H1 (cell line): ENCODE results near the gene CNPY3. TPM values are rescaled to one million over a fixed set of nuclear protein-coding genes. Genes with fewer than 3 reads are reported as not detected.

Experiments
- CTCF ChIA-PET: fragments of 300-600 bp; sonication (Branson Sonifier 250); formaldehyde crosslinking; loops from one replicate; lab custom pipeline; 2021; ENCODE audit not compliant: partially characterized antibody; lab: Charles Lee
- POLR2A ChIA-PET: fragments of 300-600 bp; sonication (Branson Sonifier 250); formaldehyde crosslinking; loops from one replicate; lab custom pipeline; 2021; ENCODE audit warnings: inconsistent platforms; ENCODE audit not compliant: partially characterized antibody; lab: Charles Lee
- DNase-seq, 2 experiments: peaks; one replicate each; pipeline versions ENCODE4 v3.0.0 to v3.0.0-alpha.2; 2010 to 2022; ENCODE audit warnings: low spot score in 2 of 2, low read depth in 1 of 2, mixed read lengths in 1 of 2
- FAIRE-seq: peaks from 2 replicates; lab custom pipeline; 2011; peaks lifted over from hg19 to GRCh38; lab: Jason Lieb, UNC
- H2AFZ ChIP-seq: 2 replicates; pipeline ENCODE4 v1.8.1; 2012; ENCODE audit warnings: low read length, inconsistent platforms
- H2AK5ac ChIP-seq: 2 replicates; pipeline ENCODE4 v1.6.1; 2013; ENCODE audit warnings: low read depth, low read length
- H2BK120ac ChIP-seq: replicated peaks from 2 replicates; pipeline ENCODE3; 2013; ENCODE audit warnings: low read depth, low read length, inconsistent platforms
- H2BK12ac ChIP-seq: 2 replicates; pipeline ENCODE4 v1.6.1; 2013; ENCODE audit warnings: low read depth, low read length
- H2BK15ac ChIP-seq: 2 replicates; pipeline ENCODE4 v1.6.1; 2013; ENCODE audit warnings: low read length
- H2BK20ac ChIP-seq: 2 replicates; pipeline ENCODE4 v1.6.1; 2013; ENCODE audit warnings: low read length
- H2BK5ac ChIP-seq: 2 replicates; pipeline ENCODE4 v1.6.1; 2013; ENCODE audit warnings: low read depth, low read length
- H3K14ac ChIP-seq: 2 replicates; pipeline ENCODE4 v1.6.1; 2013; ENCODE audit warnings: inconsistent platforms; ENCODE audit not compliant: insufficient read length
- H3K18ac ChIP-seq: 2 replicates; pipeline ENCODE4 v1.6.1; 2013; ENCODE audit warnings: low read length; ENCODE audit errors: extremely low read depth
- H3K23ac ChIP-seq: 2 replicates; pipeline ENCODE4 v1.6.1; 2013; ENCODE audit warnings: inconsistent platforms; ENCODE audit not compliant: insufficient read length
- H3K23me2 ChIP-seq: 2 replicates; pipeline ENCODE4 v1.6.1; 2013; ENCODE audit warnings: low read depth, low read length
- H3K27ac ChIP-seq: 2 replicates; pipeline ENCODE4 v1.6.1; 2011; ENCODE audit warnings: low read depth, low read length, inconsistent platforms
- H3K27me3 ChIP-seq, 4 experiments: replicated peaks in 1 of 4; 1 replicate in 1 of 4; 2 replicates in 3 of 4; pipeline versions ENCODE4 v1.6.1 to v1.8.1; 2011 to 2013; ENCODE audit warnings: low read length in 3 of 4, mild to moderate bottlenecking in 3 of 4, inconsistent platforms in 2 of 4, mixed read lengths in 2 of 4, moderate library complexity in 1 of 4; ENCODE audit not compliant: control insufficient read depth in 3 of 4, insufficient read depth in 3 of 4; ENCODE audit errors: extremely low read depth in 1 of 4
- H3K36me3 ChIP-seq, 4 experiments: 2 replicates each; pipeline versions ENCODE4 v1.6.1 to v1.8.1; 2011 to 2013; ENCODE audit warnings: mild to moderate bottlenecking in 4 of 4, low read length in 3 of 4, moderate library complexity in 2 of 4, control low read depth in 1 of 4, inconsistent platforms in 1 of 4; ENCODE audit not compliant: insufficient read depth in 4 of 4, control insufficient read depth in 2 of 4
- H3K4ac ChIP-seq: replicated peaks from 2 replicates; pipeline ENCODE3; 2013; ENCODE audit warnings: low read length, low read depth, mixed read lengths, inconsistent platforms; ENCODE audit not compliant: insufficient read length
- H3K4me1 ChIP-seq, 4 experiments: replicated peaks in 1 of 4; 1 replicate in 1 of 4; 2 replicates in 3 of 4; pipeline versions ENCODE4 v1.6.1 to v1.8.1; 2011 to 2013; ENCODE audit warnings: low read length in 3 of 4, inconsistent platforms in 2 of 4, mixed read lengths in 1 of 4; ENCODE audit not compliant: insufficient read depth in 4 of 4, control insufficient read depth in 3 of 4
- H3K4me2 ChIP-seq, 2 experiments: 2 replicates each; pipeline versions ENCODE4 v1.6.1 to v1.8.1; 2011 to 2013; ENCODE audit warnings: low read depth in 2 of 2, low read length in 2 of 2, control low read depth in 1 of 2, inconsistent platforms in 1 of 2, mild to moderate bottlenecking in 1 of 2; ENCODE audit not compliant: insufficient read depth in 1 of 2
- H3K4me3 ChIP-seq, 4 experiments: fragments of 200-600, 300-600 bp in 1 of 4; sonication (generic), shearing (Covaris generic), sonication (Bioruptor Twin) in 1 of 4; 2 replicates each; pipeline versions ENCODE4 v1.5.1 to v1.8.1; 2011 to 2016; ENCODE audit warnings: low read length in 4 of 4, low read depth in 3 of 4, control low read depth in 2 of 4, inconsistent platforms in 2 of 4, mild to moderate bottlenecking in 2 of 4, mixed read lengths in 1 of 4, moderate library complexity in 1 of 4; ENCODE audit not compliant: insufficient read depth in 2 of 4; ENCODE audit errors: extremely low read depth in 1 of 4
- H3K56ac ChIP-seq: replicated peaks from 2 replicates; pipeline ENCODE3; 2013; ENCODE audit warnings: low read depth, mild to moderate bottlenecking, mixed read lengths, low read length, inconsistent platforms; ENCODE audit not compliant: insufficient read length
- H3K79me1 ChIP-seq: 2 replicates; pipeline ENCODE4 v1.6.1; 2013; ENCODE audit warnings: low read depth, low read length, control low read depth
- H3K79me2 ChIP-seq, 2 experiments: 2 replicates each; pipeline versions ENCODE4 v1.6.1 to v1.8.1; 2012 to 2013; ENCODE audit warnings: low read length in 2 of 2, mild to moderate bottlenecking in 2 of 2, inconsistent platforms in 1 of 2; ENCODE audit not compliant: insufficient read depth in 2 of 2, control insufficient read depth in 1 of 2
- H3K9ac ChIP-seq, 4 experiments: replicated peaks in 1 of 4; 1 replicate in 1 of 4; 2 replicates in 3 of 4; pipeline versions ENCODE4 v1.6.1 to v1.8.1; 2011 to 2013; ENCODE audit warnings: low read depth in 3 of 4, low read length in 3 of 4, control low read depth in 2 of 4, mild to moderate bottlenecking in 2 of 4, moderate library complexity in 2 of 4, inconsistent platforms in 1 of 4; ENCODE audit errors: extremely low read depth in 1 of 4
- H3K9me3 ChIP-seq, 2 experiments: 2 replicates each; pipeline versions ENCODE4 v1.6.1 to v1.8.1; 2012 to 2013; ENCODE audit warnings: mild to moderate bottlenecking in 2 of 2, moderate library complexity in 2 of 2, control low read depth in 1 of 2, inconsistent platforms in 1 of 2, low read depth in 1 of 2, low read length in 1 of 2, mixed read lengths in 1 of 2; ENCODE audit not compliant: insufficient read depth in 2 of 2
- H4K20me1 ChIP-seq, 2 experiments: replicated peaks in 1 of 2; 2 replicates each; pipeline versions ENCODE3 to v1.8.1; 2011 to 2013; ENCODE audit warnings: inconsistent platforms in 2 of 2, low read length in 2 of 2, mild to moderate bottlenecking in 1 of 2; ENCODE audit not compliant: insufficient read depth in 2 of 2, control insufficient read depth in 1 of 2
- H4K5ac ChIP-seq: 2 replicates; pipeline ENCODE4 v1.6.1; 2013; ENCODE audit warnings: low read length, low read depth, mixed read lengths, inconsistent platforms; ENCODE audit not compliant: insufficient read length
- H4K8ac ChIP-seq: 2 replicates; pipeline ENCODE4 v1.8.0; 2013; ENCODE audit warnings: mild to moderate bottlenecking, moderate library complexity, low read length, inconsistent platforms; ENCODE audit not compliant: insufficient read depth; ENCODE audit errors: extremely low read depth
- H4K91ac ChIP-seq: replicated peaks from 2 replicates; pipeline ENCODE3; 2013; ENCODE audit warnings: low read length, mixed read lengths, inconsistent platforms; ENCODE audit not compliant: insufficient read length
- ATF3 ChIP-seq: IDR thresholded peaks from 2 replicates; pipeline ENCODE4 v1.6.1; 2011; ENCODE audit warnings: low read depth, mild to moderate bottlenecking, low read length; ENCODE audit not compliant: insufficient read depth
- BCL11A ChIP-seq, 2 experiments: IDR thresholded peaks; one replicate each; pipeline ENCODE4 v1.6.1; 2011; ENCODE audit warnings: low read depth in 2 of 2, low read length in 2 of 2, mild to moderate bottlenecking in 2 of 2
- BRCA1 ChIP-seq: IDR thresholded peaks from 2 replicates; pipeline ENCODE4 v1.6.1; 2012; ENCODE audit warnings: low read depth, low read length, improper control_type of control experiment
- CBX5 ChIP-seq: fragments of 300-800, 300-1000 bp; sonication (generic); IDR thresholded peaks from 2 replicates; pipeline ENCODE4 v1.7.1; 2016; ENCODE audit warnings: antibody characterized with exemption, low read length, low read depth
- CEBPB ChIP-seq: IDR thresholded peaks from 2 replicates; pipeline ENCODE4 v1.6.1; 2012; ENCODE audit warnings: low read depth, low read length
- E2F6 ChIP-seq: IDR thresholded peaks from 2 replicates; pipeline ENCODE4 v1.6.1; 2012; ENCODE audit warnings: inconsistent platforms
- FOSL1 ChIP-seq: IDR thresholded peaks from 2 replicates; pipeline ENCODE4 v1.6.1; 2011; ENCODE audit warnings: mild to moderate bottlenecking, low read depth, low read length, moderate library complexity; ENCODE audit not compliant: insufficient read depth
- GABPA ChIP-seq: IDR thresholded peaks from 2 replicates; pipeline ENCODE4 v1.6.1; 2011; ENCODE audit warnings: mild to moderate bottlenecking, low read length, moderate library complexity, borderline replicate concordance; ENCODE audit not compliant: insufficient read depth
- JUN ChIP-seq: IDR thresholded peaks from 2 replicates; pipeline ENCODE4 v1.6.1; 2011; ENCODE audit warnings: low read depth, mild to moderate bottlenecking, improper control_type of control experiment, low read length
- POLR2A ChIP-seq, 2 experiments: IDR thresholded peaks; 1 replicate in 1 of 2; 2 replicates in 1 of 2; pipeline ENCODE4 v1.6.1; 2011; ENCODE audit warnings: low read depth in 2 of 2, low read length in 2 of 2, mild to moderate bottlenecking in 2 of 2; ENCODE audit errors: control extremely low read depth in 1 of 2
- RAD21 ChIP-seq, 2 experiments: IDR thresholded peaks in 1 of 2; conservative IDR thresholded peaks in 1 of 2; 2 replicates each; pipeline ENCODE4 v1.6.1; 2011; ENCODE audit warnings: low read depth in 2 of 2, low read length in 2 of 2, improper control_type of control experiment in 1 of 2, inconsistent platforms in 1 of 2, mild to moderate bottlenecking in 1 of 2, moderate library complexity in 1 of 2
- RNF2 ChIP-seq: fragments of 200-900, 300-1000 bp; sonication (generic); IDR thresholded peaks from 2 replicates; pipeline ENCODE4 v1.7.1; 2016; ENCODE audit warnings: borderline replicate concordance, low read depth, mild to moderate bottlenecking, antibody characterized with exemption, low read length; ENCODE audit not compliant: poor library complexity, severe bottlenecking; ENCODE audit errors: missing control alignments
- WGBS, 2 experiments: shearing (Covaris generic) in 1 of 2; methylation state at CpG; one replicate each; pipeline versions ENCODE4 v1.1.6 to v1.1.7; 2013 to 2015; ENCODE audit warnings: low lambda C conversion rate in 2 of 2, mixed read lengths in 2 of 2, inconsistent platforms in 1 of 2, low coverage in 1 of 2, missing lambda C conversion rate in 1 of 2; ENCODE audit not compliant: insufficient replicate concordance in 2 of 2, insufficient coverage in 1 of 2, insufficient read length in 1 of 2; ENCODE audit errors: extremely low coverage in 1 of 2, missing lambda C conversion rate in 1 of 2; 5-methylcytosine and 5-hydroxymethylcytosine counted together
- polyA plus RNA-seq, 7 experiments: library from polyadenylated mRNA; depleted of rRNA in 3 of 7; stranded (reverse) in 5 of 7; unstranded in 2 of 7; fragments of >200 nt in 5 of 7; fragments of 200-250 nt in 2 of 7; gene quantifications; 1 replicate in 5 of 7; 2 replicates in 1 of 7; 4 replicates in 1 of 7; pipeline versions ENCODE4 v1.2.1 to v1.2.3, GENCODE V29; 2011 to 2013; ENCODE audit warnings: missing spikeins in 2 of 7, mixed read lengths in 2 of 7
- total RNA-seq: library from RNA; stranded (reverse); fragmentation: NEBNext Ultra II Directional; extraction: Animal tissue kit (Norgen Biotek cat#: 25700); gene quantifications from 2 replicates; pipeline ENCODE4 v1.2.1, GENCODE V29; 2021

Gene CNPY3
- total and polyA plus RNA-seq, 2 of the 8 experiments (the other 6 are each of a cell fraction or from before 2014, with no cell fraction given), result 49.6 to 64.5 TPM

- H3K9me3 ChIP-seq, result no peaks in the 10 kb centered on the region
- H3K79me1 ChIP-seq, result no peaks in the 10 kb centered on the region; the same call in 1 of the 2 replicates
- POLR2A ChIA-PET, result interaction anchor here (0.6 to 1.6 kb wide), 4 partner anchors 8 to 193 kb away, joined by 3 to 4 read pairs (median 3); partner anchors contain the start of gene GNMT
- H3K4me2 ChIP-seq, result no peak overlapping the region
- H2BK5ac ChIP-seq, result no peak overlapping the region
- H2AK5ac ChIP-seq, result no peak overlapping the region
- CTCF ChIA-PET, result interaction anchor here (0.7 kb wide), 1 partner anchor 184 kb away, joined by 4 read pairs; no protein-coding TSS in a partner anchor
- H3K9ac ChIP-seq, result no peak overlapping the region
- no peak overlapping the region for H2BK15ac ChIP-seq
- no peaks in the 10 kb centered on the region for H3K23me2 ChIP-seq
- H4K8ac ChIP-seq, result no peak overlapping the region
- no peaks in the 10 kb centered on the region for H3K79me2 ChIP-seq
- peaks cover 0 to 6% (median 1%) of the 10 kb centered on the region in 4 experiments; a peak in 4 of 7 replicates for H3K4me1 ChIP-seq
- no peak overlapping the region for H2BK20ac ChIP-seq
- H4K91ac ChIP-seq, result no peak overlapping the region
- no peak overlapping the region for H2AFZ ChIP-seq
- H3K36me3 ChIP-seq, result peaks cover 0 to 14% (median 2%) of the 10 kb centered on the region in 4 experiments; a peak in 5 of 8 replicates
- DNase-seq, result no peak
- H3K27me3 ChIP-seq, result no peaks in the 10 kb centered on the region
- H4K5ac ChIP-seq, result no peak overlapping the region
- peaks cover 0 to 2% of the 10 kb centered on the region in 2 experiments for H4K20me1 ChIP-seq
- no peak overlapping the region for H3K4me3 ChIP-seq
- H3K18ac ChIP-seq, result no peak overlapping the region
- no peak overlapping the region for H3K23ac ChIP-seq
- no peak overlapping the region for H2BK120ac ChIP-seq
- no peak for FAIRE-seq
- no peak overlapping the region for H3K4ac ChIP-seq
- no peak overlapping the region for H3K27ac ChIP-seq
- no peak overlapping the region for H3K14ac ChIP-seq
- H2BK12ac ChIP-seq, result no peak overlapping the region
- 92% methylated on average over 6 of the region's 7 CpGs; no CpG with 5 or more reads in 1 of the 2 experiments for WGBS, 2 experiments
- H3K56ac ChIP-seq, result no peak overlapping the region
- no peak for TF ChIP-seq CEBPB
- TF ChIP-seq POLR2A (IDR thresholded peaks at IDR 0.05; ENCODE audit: control extremely low read depth in 1 of 2, low read depth in 2 of 2, low read length in 2 of 2), result no peak
- TF ChIP-seq RAD21 (IDR thresholded peaks at IDR 0.05 in 1 of 2, conservative IDR thresholded peaks at IDR 0.05 in 1 of 2; ENCODE audit: low read depth in 2 of 2, low read length in 2 of 2), result no peak
- TF ChIP-seq CBX5, result no peak
- TF ChIP-seq FOSL1, result no peak
- no peak for TF ChIP-seq JUN
- TF ChIP-seq GABPA, result no peak
- no peak for TF ChIP-seq BCL11A (IDR thresholded peaks at IDR 0.05; ENCODE audit: low read depth in 2 of 2, low read length in 2 of 2)
- TF ChIP-seq RNF2, result no peak
- no peak for TF ChIP-seq E2F6
- no peak for TF ChIP-seq BRCA1
- TF ChIP-seq ATF3, result no peak
Measured at GRCh38 chr6:42942444-42942843, 13.2 kb downstream of the CNPY3 start.
